ENCODE measurements around the gene LAMTOR3.

GRCh38 chr4:99859618-99860017 lies 34.6 kb downstream of the LAMTOR3 start:
- TF ChIP-seq CTCF (optimal IDR thresholded peaks at IDR 0.05 in 1 of 3, IDR thresholded peaks at IDR 0.05 in 1 of 3, conservative IDR thresholded peaks at IDR 0.05 in 1 of 3; ENCODE audit: extremely low read depth in 1 of 3, insufficient read depth in 2 of 3, low read length in 3 of 3): no peak
- TF ChIP-seq EZH2 (IDR thresholded peaks at IDR 0.05; ENCODE audit: low read length): no peak

Measured in keratinocyte (primary cell).